ENCODE measurements around the gene CHRND. TPM values are rescaled to one million over a fixed set of nuclear protein-coding genes. Genes with fewer than 3 reads are reported as not detected.

The CHRND gene
- total RNA-seq, 1 donor from 2014 or later, result not detected

GRCh38 chr2:232480201-232481190 lies 45.5 kb upstream of the CHRND start:
- TF ChIP-seq CTCF (IDR thresholded peaks at IDR 0.05), result no peak
- Histone ChIP-seq H3K27me3 (no peaks in the 10 kb centered on the region), H3K27ac (no peak overlapping the region), H3K4me3 (no peak overlapping the region), H3K4me1 (no peaks in the 10 kb centered on the region), H3K36me3 (no peaks in the 10 kb centered on the region), H3K9me3 (no peaks in the 10 kb centered on the region)
- intact Hi-C loops (cut with DNase I), result no loop called here
- no peak for DNase-seq (ENCODE audit: low spot score in 2 of 2)

GRCh38 chr2:232481322-232482140 lies 44.4 kb upstream of the CHRND start:
- Histone ChIP-seq H3K4me1 (no peaks in the 10 kb centered on the region), H3K4me3 (no peak overlapping the region), H3K36me3 (no peaks in the 10 kb centered on the region), H3K9me3 (no peaks in the 10 kb centered on the region), H3K27me3 (no peaks in the 10 kb centered on the region), H3K27ac (no peak overlapping the region)
- no peak for DNase-seq (ENCODE audit: low spot score in 2 of 2)
- intact Hi-C loops (cut with DNase I), result no loop called here
- no peak for TF ChIP-seq CTCF (IDR thresholded peaks at IDR 0.05)

- Histone ChIP-seq H3K27me3 (no peaks in the 10 kb centered on the region), H3K27ac (no peak overlapping the region), H3K4me3 (no peak overlapping the region), H3K36me3 (no peaks in the 10 kb centered on the region), H3K4me1 (no peaks in the 10 kb centered on the region), H3K9me3 (no peaks in the 10 kb centered on the region)
- no peak for TF ChIP-seq CTCF (IDR thresholded peaks at IDR 0.05)
- intact Hi-C loops (cut with DNase I), result no loop called here
- DNase-seq (ENCODE audit: low spot score in 2 of 2), result no peak
These were observed 43.4 kb upstream of the CHRND start for GRCh38 chr2:232482301-232483238.

GRCh38 chr2:232483311-232483922 lies 42.5 kb upstream of the CHRND start:
- intact Hi-C loops (cut with DNase I), result no loop called here
- H3K27ac ChIP-seq, result no peak overlapping the region
- H3K9me3 ChIP-seq, result no peaks in the 10 kb centered on the region
- no peak for DNase-seq (ENCODE audit: low spot score in 2 of 2)
- no peak for TF ChIP-seq CTCF (IDR thresholded peaks at IDR 0.05)
- H3K27me3 ChIP-seq, result no peaks in the 10 kb centered on the region
- H3K4me3 ChIP-seq, result no peak overlapping the region
- no peaks in the 10 kb centered on the region for H3K4me1 ChIP-seq
- no peaks in the 10 kb centered on the region for H3K36me3 ChIP-seq

Data from ascending aorta (tissue), 2 donors.